ENCODE measurements around the gene AK6. TPM values are rescaled to one million over a fixed set of nuclear protein-coding genes. Genes with fewer than 3 reads are reported as not detected.

The AK6 gene
- total and polyA plus RNA-seq, 9 of the 15 experiments (the other 6 are each of a cell fraction or from before 2014, with no cell fraction given): 84.6 to 669 (median 143) TPM

GRCh38 chr5:69415584-69415958, 46.3 kb upstream of the AK6 start:
- WGBS (ENCODE audit: insufficient coverage, low coverage, missing lambda C conversion rate): 99% methylated on average over 15 of the region's 18 CpGs
- no peak for ATAC-seq
- intact Hi-C loops (cut with micrococcal nuclease): no loop called here

More at GRCh38 chr5:69415584-69415958, 46.3 kb upstream of the AK6 start:
- in situ Hi-C loops (cut with MboI): no loop called here
- H3K27ac ChIP-seq (ENCODE audit: extremely low read depth, low read depth, low read length): no peak overlapping the region
- no peaks in the 10 kb centered on the region for H4K20me1 ChIP-seq (replicated peaks; ENCODE audit: control insufficient read depth, insufficient read depth, low read length)
- no peak overlapping the region for H2AFZ ChIP-seq (ENCODE audit: low read depth, low read length)
- no peak overlapping the region for H3K4me3 ChIP-seq
- H3K9me3 ChIP-seq (replicated peaks; ENCODE audit: control insufficient read depth, insufficient read depth, low read depth, low read length): no peaks in the 10 kb centered on the region
- TF ChIP-seq ELK3 (CRISPR knock-in tag; IDR thresholded peaks at IDR 0.05) (no peak), ZEB2 (IDR thresholded peaks at IDR 0.05) (no peak), ZNF778 (CRISPR knock-in tag; IDR thresholded peaks at IDR 0.05) (no peak), RBM22 (IDR thresholded peaks at IDR 0.05; ENCODE audit: low read depth, low read length, poor library complexity, severe bottlenecking) (no peak), ZNF140 (CRISPR knock-in tag; IDR thresholded peaks at IDR 0.05) (no peak), CBFB (CRISPR knock-in tag; IDR thresholded peaks at IDR 0.05) (no peak), KHSRP (IDR thresholded peaks at IDR 0.05) (no peak), TRIM24 (IDR thresholded peaks at IDR 0.05) (no peak), TFE3 (CRISPR knock-in tag; IDR thresholded peaks at IDR 0.05) (no peak), E2F6 (IDR thresholded peaks at IDR 0.05; ENCODE audit: borderline replicate concordance in 1 of 2, extremely low read depth in 1 of 2, insufficient read depth in 1 of 2, insufficient read length in 1 of 2, low read depth in 1 of 2, low read length in 1 of 2, poor library complexity in 1 of 2, severe bottlenecking in 1 of 2) (no peak), POLR2AphosphoS2 (IDR thresholded peaks at IDR 0.05; ENCODE audit: low read length) (no peak), CTCFL (IDR thresholded peaks at IDR 0.05; ENCODE audit: borderline replicate concordance, insufficient read depth, low read depth, low read length, poor library complexity, severe bottlenecking) (no peak), NCOA1 (IDR thresholded peaks at IDR 0.05; ENCODE audit: low read depth) (no peak), RNF219 (CRISPR knock-in tag; IDR thresholded peaks at IDR 0.05) (no peak), YBX1 (IDR thresholded peaks at IDR 0.05) (no peak), SUPT5H (IDR thresholded peaks at IDR 0.05) (no peak)
- DNase-seq (ENCODE audit: extremely low read depth in 1 of 4, low spot score in 3 of 4) (no peak), FAIRE-seq (no peak)
- H3K36me3 ChIP-seq (ENCODE audit: control insufficient read depth, insufficient read depth, low read length): peaks cover 36% of the 10 kb centered on the region
- H3K79me2 ChIP-seq (ENCODE audit: control insufficient read depth, insufficient read depth, low read length): no peaks in the 10 kb centered on the region
- ChIA-PET CTCF (ENCODE audit: low intra/inter-chr PET ratio) (no interaction called here), POLR2A (no interaction called here)
- H3K9ac ChIP-seq (ENCODE audit: insufficient read depth in 1 of 2, low read depth in 2 of 2, low read length in 2 of 2): no peak overlapping the region
- H3K27me3 ChIP-seq (ENCODE audit: control insufficient read depth in 2 of 2, insufficient read depth in 2 of 2, low read length in 2 of 2): no peaks in the 10 kb centered on the region
- no peak overlapping the region for H3K4me2 ChIP-seq (ENCODE audit: insufficient read depth, low read length)
- BruUV-seq (replicated peaks): no TSS peak
- H3K4me1 ChIP-seq (replicated peaks in 1 of 2; ENCODE audit: control insufficient read depth in 2 of 2, insufficient read depth in 2 of 2, low read length in 2 of 2): no peaks in the 10 kb centered on the region
- no peaks in the 10 kb centered on the region for H3K9me1 ChIP-seq (ENCODE audit: control insufficient read depth, insufficient read depth, low read length)

Measured in K562 (cell line).